ENCODE results near the gene PIANP. TPM values are rescaled to one million over a fixed set of nuclear protein-coding genes. Genes with fewer than 3 reads are reported as not detected.

PIANP gene
- total and polyA plus RNA-seq, 2 of the 4 experiments (the other 2 are of a cell fraction): 0.18 to 6.8 TPM

- no peak overlapping the region for H2BK20ac ChIP-seq (ENCODE audit: low read depth, low read length)
- H3K56ac ChIP-seq (ENCODE audit: extremely low read depth, insufficient read depth, low read length): no peak overlapping the region
- no peaks in the 10 kb centered on the region for H3K4me1 ChIP-seq (ENCODE audit: control insufficient read depth, insufficient read depth, low read length)
- no peaks in the 10 kb centered on the region for H3K9me3 ChIP-seq (ENCODE audit: control insufficient read depth, insufficient read depth, low read length)
- peak overlapping the region; percentile 56 for H2AK9ac ChIP-seq (replicated peaks; ENCODE audit: low read depth, low read length, poor library complexity)
- ChIA-PET POLR2A (ENCODE audit: unreplicated experiment) (no interaction called here), CTCF (no interaction called here)
- no peak overlapping the region for H4K8ac ChIP-seq (ENCODE audit: low read depth in 2 of 2, low read length in 2 of 2)
- H3K9me1 ChIP-seq (ENCODE audit: insufficient read depth, low read length): no peaks in the 10 kb centered on the region
- TF ChIP-seq RFX5 (IDR thresholded peaks at IDR 0.05; ENCODE audit: low read depth, low read length) (no peak), BHLHE40 (IDR thresholded peaks at IDR 0.05; ENCODE audit: low read depth, low read length) (no peak), CEBPB (IDR thresholded peaks at IDR 0.05; ENCODE audit: low read depth, low read length) (no peak), ELK1 (IDR thresholded peaks at IDR 0.05; ENCODE audit: borderline replicate concordance, low read depth, low read length) (no peak), MXI1 (IDR thresholded peaks at IDR 0.05; ENCODE audit: borderline replicate concordance, low read depth, low read length) (no peak), RCOR1 (IDR thresholded peaks at IDR 0.05; ENCODE audit: insufficient replicate concordance, low read length) (no peak), CTCF (conservative IDR thresholded peaks at IDR 0.05; ENCODE audit: low read depth, low read length) (no peak), POLR2A (IDR thresholded peaks at IDR 0.05; ENCODE audit: low read depth, low read length) (no peak), MAFK (IDR thresholded peaks at IDR 0.05; ENCODE audit: low read depth, low read length) (no peak), USF2 (IDR thresholded peaks at IDR 0.05; ENCODE audit: low read depth, low read length) (no peak), FOS (IDR thresholded peaks at IDR 0.05; ENCODE audit: low read depth, low read length) (no peak), MAZ (IDR thresholded peaks at IDR 0.05; ENCODE audit: borderline replicate concordance, low read depth, low read length) (no peak)
- DNase-seq (no peak), ATAC-seq (ENCODE audit: low read depth) (no peak)
- no CpG with 5 or more reads among the region's 5 CpGs for WGBS, 2 experiments (ENCODE audit: extremely low coverage in 2 of 2, insufficient read length in 1 of 2)
- intact Hi-C loops (cut with micrococcal nuclease) (no loop called here), dilution Hi-C loops (cut with HindIII; ENCODE audit: low sequenced_read_pairs, unreplicated experiment) (no loop called here), in situ Hi-C loops (cut with MboI; ENCODE audit: low sequenced_read_pairs) (no loop called here)
- H2AK5ac ChIP-seq (ENCODE audit: low read depth, low read length): no peak overlapping the region
- H3K4me3 ChIP-seq (ENCODE audit: insufficient read depth, low read depth, low read length): no peak overlapping the region
- no peak overlapping the region for H3K18ac ChIP-seq (ENCODE audit: low read depth, low read length)
- no peak overlapping the region for H4K91ac ChIP-seq (ENCODE audit: insufficient read depth, low read depth, low read length)
- no peak overlapping the region for H2BK120ac ChIP-seq (ENCODE audit: low read depth, low read length)
- peaks cover 59% of the 10 kb centered on the region for H3K36me3 ChIP-seq (ENCODE audit: control insufficient read depth, insufficient read depth, low read length)
- H3K79me1 ChIP-seq (ENCODE audit: low read depth in 1 of 2, low read length in 2 of 2): peaks cover 34 to 56% of the 10 kb centered on the region in 2 experiments
- no peak overlapping the region for H2AFZ ChIP-seq (replicated peaks; ENCODE audit: low read length, poor library complexity)
- H4K5ac ChIP-seq (ENCODE audit: low read depth, low read length): no peak overlapping the region
- no peak overlapping the region for H3K9ac ChIP-seq (ENCODE audit: low read depth, low read length)
- H3K27ac ChIP-seq (ENCODE audit: insufficient read depth, low read length): no peak overlapping the region
- no peak overlapping the region for H2BK15ac ChIP-seq (ENCODE audit: low read depth, low read length)
- no peaks in the 10 kb centered on the region for H3K27me3 ChIP-seq (ENCODE audit: control insufficient read depth, insufficient read depth, low read length)
- no peak overlapping the region for H3K23ac ChIP-seq (ENCODE audit: low read depth, low read length)
- H4K20me1 ChIP-seq (ENCODE audit: insufficient read depth, low read length): peaks cover 19% of the 10 kb centered on the region; the same call in 1 of the 2 replicates
- no peak overlapping the region for H3K14ac ChIP-seq (replicated peaks; ENCODE audit: low read depth, low read length)
- H2BK5ac ChIP-seq (ENCODE audit: low read depth, low read length, poor library complexity, severe bottlenecking): no peak overlapping the region
- BruUV-seq (replicated peaks): no TSS peak
- no peak overlapping the region for H3K4me2 ChIP-seq (ENCODE audit: low read depth, low read length)
- no peak overlapping the region for H3K4ac ChIP-seq (ENCODE audit: low read depth, low read length)
Measured at GRCh38 chr12:6676962-6677361, 23.7 kb downstream of the PIANP start.

All from IMR-90 (cell line).